DMS 273 (cell line): ENCODE data around the gene RUFY2.

Experiments used
- DNase-seq: peaks from one replicate; lab custom pipeline; 2025; ENCODE audit not compliant: unreplicated experiment; lab: John Stamatoyannopoulos, UW

The RUFY2 gene

DNA sequence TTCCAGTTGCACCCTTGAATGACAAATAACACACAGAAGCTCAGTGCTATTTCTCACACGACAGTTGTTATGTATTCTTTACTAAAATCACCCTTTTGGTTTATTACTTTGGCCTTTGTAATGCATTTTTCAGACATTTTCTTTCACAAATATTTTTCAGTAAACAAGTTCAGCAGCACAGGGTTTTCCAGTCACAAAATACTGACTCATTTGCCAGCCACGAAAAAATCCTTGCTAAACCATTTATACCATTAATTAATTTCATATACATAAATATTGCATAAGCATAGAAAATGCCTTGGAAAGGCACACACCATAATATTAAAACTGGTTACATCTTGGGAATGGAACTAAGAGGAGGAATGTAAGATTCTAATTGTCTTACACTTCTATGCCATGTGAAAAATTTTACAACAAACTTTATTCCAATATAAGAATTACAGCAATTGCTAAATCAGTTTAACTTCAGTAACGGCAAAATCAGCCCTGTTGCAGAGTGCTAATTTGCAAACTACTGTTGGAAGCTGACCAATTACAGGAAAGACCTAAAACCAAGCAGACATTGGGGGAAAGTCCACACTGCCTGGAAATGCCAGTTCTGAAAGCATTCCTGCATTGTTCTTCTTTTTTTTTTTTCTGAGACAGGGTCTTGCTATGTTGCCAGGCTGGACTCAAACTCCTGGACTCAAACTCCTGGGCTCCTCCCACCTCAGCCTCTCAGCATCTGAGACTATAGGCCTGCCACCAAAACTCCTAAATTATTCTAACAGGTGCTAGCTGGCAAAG, 42.8 kb downstream of the RUFY2 start:
- DNase-seq, result no peak

DNA sequence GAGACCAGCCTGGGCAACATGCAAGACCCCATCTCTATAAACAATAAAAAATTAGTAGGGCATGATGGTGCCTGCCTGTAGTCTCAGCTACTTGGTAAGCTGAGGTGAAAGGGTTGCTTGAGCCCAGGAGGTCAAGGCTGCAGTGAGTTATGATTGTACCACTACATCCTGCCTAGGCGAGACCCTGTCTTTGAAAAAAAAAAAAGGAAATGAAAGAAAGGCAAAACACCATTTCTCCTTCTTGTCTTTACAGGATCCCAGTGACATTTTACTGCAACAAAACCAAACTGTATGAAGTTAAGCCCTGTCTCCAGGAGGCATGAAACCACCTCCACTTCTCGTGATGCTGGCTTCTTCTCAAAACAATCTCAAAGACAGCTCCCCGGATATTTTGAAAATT, 44.5 kb downstream of the RUFY2 start:
- no peak for DNase-seq

DNA sequence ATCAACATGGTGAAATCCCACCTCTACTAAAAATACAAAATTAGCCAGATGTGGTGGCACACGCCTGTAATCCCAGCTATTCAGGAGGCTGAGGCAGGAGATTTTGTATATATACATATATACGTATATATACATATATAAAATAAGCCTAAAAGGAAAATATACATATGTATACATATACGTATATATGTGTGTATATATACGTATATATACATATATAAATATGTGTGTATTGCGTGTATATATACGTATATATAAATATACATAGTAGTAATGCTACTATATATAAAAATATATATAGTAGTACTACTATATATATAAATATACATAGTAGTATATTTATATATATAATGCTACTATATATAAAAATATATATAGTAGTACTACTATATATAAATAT, 47.9 kb downstream of the RUFY2 start:
- DNase-seq, result no peak

DNA sequence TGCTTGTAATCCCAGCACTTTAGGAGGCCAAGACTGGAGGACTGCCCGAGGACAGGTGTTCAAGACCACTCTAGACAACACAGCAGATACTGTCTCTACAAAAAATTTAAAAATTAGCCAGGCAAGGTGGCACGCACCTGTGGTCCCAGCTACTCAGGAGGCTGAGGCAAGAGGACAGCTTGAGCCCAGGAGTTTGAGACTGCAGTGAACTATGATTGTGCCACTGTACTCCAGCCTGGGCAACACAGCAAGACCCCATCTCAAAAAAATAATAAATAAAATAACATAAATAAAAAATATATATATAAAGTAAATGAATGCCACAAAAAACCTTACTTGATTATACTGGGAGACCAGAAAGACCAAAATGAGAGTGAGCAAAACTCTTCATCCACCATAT, 53.5 kb downstream of the RUFY2 start:
- DNase-seq, result no peak

DNA sequence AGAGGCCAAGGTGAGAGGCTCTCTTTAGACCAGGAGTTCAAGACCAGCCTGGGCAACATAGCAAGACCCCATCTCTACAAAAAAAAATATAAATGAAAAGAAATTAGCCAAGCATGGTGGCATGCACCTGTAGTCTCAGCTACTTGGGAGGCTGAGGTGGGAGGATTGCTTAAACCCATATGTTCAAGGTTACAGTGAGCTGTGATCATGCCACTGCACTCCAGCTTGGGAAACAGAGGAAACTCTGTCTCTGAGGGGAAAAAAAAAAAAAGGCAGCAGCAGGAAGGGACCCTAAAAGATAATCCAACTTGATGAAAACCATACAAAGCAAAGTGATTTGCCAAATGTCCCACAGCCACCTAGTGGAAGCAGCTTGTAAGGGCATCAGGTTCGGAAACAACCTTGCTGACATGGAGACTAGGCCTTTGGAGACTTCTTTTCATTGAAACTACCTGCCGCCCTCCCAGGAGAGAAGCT, 58.8 kb downstream of the RUFY2 start:
- peak; percentile 64 for DNase-seq

DNA sequence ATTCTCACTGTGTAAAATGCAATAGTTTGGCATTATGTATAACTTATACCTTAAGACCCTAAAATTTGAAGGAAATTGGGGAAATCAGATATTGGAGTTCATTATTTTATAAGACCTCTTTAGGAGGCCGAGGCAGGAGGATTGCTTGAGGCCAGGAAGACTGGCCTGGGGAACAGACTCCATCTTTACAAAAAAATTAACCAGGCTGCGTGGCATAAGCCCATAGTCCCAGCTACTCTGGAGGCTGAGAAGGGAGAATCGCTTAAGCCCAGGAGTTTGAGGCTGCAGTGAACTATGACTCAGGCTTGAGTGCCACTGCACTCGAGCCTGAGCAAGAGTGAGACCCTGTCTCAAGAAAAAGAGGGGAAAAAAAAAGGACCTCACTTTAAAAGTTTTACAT, 60.3 kb downstream of the RUFY2 start:
- DNase-seq, result no peak

DNA sequence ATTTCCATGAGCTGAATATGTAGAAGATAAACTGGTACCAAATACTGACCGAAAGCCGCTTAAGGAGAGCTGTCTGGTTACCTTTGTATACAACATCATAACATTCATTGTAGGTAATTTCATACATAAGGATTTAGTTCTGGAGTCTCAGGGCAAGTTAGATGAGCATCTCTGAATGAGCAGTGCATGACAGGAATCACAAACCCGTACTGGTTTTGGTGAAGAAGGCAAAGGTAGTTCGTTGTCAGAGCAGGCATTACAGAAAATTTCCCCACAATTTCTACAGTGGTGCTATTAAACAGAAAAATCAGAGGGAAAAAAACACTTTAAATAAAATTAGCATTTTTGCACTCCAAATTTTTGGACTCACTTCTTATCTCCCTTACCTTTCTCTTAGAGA, 61.5 kb downstream of the RUFY2 start:
- DNase-seq, result no peak

DNA sequence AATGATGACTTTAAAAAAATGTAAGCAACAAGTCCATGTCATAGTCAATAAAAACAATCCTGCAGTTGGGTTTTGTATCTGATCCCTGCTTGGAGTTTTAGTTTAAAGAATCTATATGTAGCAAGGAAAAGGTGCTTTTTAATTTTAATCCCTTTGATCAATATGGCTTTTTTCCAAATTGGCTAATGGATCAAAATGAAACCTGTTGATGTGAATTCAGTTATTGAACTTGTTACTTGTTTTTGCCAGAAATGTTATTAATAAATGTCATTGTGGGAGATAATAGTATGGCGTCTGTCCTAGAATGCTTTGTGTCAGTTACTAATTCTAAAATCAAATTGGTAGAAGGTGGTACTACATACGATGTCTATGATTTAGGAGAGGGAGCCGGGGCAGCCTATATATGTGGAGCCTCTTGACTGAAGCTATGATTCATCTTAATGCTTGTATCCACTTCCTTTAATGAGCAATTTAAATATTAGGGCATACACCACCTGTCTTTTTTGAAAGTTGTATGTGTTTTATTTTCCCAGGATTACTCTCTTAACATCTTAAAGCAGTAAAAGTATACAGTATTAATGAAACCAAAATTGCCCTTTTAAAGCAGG, 64.1 kb downstream of the RUFY2 start:
- no peak for DNase-seq

DNA sequence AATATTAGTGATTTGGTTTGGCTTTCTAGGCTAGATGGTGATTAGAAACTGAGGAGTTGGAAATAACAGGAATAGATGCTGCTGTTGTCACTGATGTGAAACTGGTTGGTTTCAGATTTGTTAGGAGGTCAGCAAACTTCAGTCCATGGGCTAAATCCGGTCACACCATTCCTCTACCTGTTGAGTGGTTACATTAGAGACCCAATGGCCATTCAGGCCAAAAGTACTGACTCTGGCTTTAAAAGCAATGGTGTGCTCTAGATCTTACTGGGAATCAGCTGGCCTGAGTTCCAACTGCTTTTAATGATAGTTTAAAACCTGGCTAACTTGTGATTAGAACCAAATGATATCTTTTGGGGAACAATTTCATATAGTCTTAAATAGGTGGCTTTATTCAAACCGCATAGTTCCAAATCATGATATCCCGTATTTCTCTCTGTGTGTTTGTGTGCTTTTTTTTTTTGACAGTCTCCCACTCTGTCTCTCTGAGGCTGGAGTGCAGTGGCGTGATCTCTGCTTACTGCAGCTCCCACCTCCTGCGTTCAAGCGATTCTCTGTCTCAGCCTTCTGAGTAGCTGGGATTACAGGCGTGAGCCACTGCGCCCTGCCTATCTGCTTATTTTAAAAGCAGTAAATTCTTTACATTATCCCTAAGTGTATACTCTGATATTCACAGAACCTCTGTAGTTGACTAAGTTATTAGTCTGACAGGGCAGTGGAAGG, 66.6 kb downstream of the RUFY2 start:
- DNase-seq, result no peak

DNA sequence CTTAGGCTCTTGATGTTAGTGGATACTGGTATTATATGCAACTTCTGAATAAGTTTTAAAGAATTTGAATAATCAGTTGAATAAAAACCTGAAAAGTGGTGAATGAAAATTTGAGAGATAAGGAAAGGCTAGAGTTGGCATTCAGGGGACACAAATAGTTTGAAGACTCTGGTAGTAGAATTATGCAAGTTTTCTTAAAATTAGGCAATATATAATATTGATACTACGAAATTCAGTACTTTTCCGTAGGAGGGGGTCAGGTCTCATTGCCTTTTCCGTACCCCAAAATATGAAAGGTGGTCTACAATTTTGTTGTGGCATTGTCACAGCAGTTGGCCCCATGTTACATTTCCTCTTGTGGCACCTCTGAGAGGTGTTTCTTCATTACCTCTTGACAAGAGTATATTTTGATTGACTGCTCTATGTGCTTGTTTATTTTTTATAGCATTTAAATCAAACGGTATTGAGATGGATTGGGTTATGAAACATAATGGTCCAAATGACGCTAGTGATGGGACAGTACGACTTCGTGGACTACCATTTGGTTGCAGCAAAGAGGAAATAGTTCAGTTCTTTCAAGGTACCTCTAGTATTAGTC, 70.2 kb downstream of the RUFY2 start:
- DNase-seq, result no peak

DNA sequence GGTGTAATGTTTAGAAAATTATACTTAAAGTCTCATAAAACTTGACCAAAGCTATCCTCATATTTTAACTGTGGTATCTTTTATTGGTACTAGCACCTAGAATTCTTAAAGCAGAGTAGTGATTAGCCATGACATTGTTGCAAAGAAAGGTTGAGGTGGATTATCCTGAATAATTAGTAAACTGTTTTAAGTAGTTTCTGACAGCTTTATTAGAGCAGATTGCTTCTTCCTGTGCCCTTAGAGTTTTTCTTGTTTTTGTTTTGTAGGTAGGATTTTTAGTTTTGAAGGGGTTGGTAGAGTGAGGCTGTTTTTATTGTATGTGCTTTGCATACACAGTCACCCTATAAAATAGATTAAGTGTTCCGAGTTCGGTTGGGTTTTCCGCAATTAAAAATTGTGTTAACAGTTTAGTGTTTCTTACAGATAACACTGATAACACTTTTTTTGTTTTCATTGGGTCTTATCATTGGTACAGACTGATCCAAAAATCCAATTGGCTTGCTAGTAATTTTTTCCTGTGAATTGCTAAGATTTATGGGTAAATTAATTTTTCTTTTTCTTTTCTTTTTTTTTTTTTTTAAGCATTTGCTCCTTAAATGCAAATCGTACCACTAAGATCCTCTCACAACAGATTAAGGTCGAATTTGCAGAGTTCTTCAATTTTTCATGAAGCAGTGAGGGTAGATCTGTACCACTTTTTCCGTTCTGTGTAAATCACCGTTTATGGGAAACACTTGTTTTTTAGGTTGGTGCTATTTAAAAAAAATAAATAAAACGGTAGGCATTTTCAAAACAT, 72.2 kb downstream of the RUFY2 start:
- no peak for DNase-seq

DNA sequence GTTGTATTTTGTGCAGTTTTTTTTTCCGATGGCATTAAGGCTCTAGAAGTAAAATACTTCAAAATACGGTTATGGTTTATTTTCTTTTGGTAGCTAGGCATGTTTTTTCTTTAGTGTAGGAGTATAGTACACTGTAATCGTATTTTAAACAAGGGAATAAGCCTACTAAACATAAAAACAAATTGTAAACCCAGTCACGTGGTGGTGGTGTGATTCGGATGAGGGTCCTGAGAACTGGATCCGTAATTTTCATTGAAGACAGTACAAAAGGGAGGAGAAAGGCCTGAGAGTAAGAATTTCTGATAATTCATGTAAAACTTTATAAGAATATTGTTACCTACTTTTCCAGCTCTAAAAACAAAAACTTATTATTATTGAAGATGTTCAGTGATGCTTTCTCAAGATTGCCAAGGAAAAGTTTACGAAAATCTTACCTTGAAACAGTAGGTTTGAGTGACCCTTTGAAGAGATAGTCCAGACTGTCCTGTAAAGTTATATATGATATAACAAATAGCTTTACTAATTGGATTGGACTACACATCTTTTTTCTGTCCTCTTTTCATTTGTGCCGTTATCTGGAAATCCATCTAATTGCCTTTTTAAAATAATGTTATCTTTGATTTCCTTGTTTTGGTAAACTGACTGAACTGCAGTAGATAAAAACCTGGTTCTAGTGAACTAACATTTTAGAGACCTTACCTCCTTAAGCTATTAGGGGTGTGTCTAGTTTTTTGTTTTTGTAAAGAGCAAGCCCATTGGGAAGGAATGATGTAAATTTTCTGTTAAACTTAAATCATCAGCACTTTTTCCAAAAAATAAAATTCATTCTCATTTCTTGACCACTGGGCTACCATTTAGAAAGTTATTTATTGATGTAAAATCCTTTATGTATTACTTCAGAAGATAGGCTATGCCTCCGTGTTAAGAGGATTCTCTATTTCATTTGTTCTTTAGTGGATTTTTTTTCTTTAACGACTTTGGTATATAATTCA, 73.3 kb downstream of the RUFY2 start:
- DNase-seq, result peak; percentile 13

DNA sequence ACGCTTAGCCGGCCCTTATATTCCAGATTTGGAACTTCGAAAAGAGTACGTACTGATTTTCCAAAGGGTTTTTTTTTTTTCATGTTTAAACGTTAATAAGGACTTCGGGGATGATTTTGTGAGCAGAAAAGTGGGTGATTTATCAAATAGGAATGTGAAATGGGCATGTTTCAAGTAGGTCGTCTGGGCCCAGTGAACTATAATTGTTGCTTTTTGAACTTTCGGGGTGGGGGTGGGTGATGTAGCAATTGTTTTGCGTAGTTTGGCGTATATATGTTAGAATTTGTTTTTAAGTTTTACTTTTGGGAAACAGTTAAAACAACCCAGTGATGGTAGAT, 74.0 kb downstream of the RUFY2 start:
- DNase-seq, result no peak

DNA sequence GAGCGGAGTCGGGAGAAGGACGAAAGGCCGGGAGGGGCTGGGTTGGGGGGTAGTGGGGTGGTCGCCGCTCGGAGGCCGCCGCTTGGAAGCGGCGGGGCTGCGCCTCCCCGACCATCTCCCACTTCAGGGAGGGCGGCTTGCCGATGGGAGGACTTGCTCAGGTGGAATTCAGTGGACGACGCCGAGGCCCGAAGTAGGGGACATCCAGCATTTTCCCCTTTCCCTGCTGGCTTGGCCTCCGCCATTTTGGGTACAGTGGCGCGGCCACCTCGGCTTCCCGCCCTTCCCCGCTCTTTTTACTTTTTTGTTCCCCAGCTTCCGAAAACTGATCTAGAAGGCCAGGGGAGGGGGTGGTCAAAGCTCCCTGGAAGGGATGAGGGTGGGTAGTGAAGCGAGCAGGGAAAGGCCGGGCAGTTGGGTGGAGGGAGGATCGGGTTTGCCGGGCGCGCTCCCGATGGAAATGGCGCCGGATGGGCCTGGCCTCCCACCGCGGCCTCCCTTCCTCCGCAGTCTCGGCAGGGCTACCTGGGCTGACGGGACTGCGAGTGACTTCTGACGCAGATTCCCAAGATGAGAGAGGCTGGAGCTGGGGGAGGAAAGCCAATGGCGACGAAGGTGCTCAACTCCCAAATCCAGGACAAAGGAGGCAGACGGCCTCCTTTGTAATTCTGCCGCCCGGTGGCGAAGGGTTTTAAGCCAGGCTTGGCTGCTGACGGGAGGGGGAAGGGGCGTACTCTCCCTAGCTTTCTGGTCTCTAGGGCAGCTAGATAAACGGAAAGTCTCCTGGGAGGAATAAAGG, 74.6 kb downstream of the RUFY2 start, which contains the start of gene PBLD:
Gene PBLD, minus strand, starts transcription at position 670 of the 799 bp plus-strand sequence. CDS start 26,084 bp downstream, outside the sequence.
- DNase-seq, result peak; percentile 88

DNA sequence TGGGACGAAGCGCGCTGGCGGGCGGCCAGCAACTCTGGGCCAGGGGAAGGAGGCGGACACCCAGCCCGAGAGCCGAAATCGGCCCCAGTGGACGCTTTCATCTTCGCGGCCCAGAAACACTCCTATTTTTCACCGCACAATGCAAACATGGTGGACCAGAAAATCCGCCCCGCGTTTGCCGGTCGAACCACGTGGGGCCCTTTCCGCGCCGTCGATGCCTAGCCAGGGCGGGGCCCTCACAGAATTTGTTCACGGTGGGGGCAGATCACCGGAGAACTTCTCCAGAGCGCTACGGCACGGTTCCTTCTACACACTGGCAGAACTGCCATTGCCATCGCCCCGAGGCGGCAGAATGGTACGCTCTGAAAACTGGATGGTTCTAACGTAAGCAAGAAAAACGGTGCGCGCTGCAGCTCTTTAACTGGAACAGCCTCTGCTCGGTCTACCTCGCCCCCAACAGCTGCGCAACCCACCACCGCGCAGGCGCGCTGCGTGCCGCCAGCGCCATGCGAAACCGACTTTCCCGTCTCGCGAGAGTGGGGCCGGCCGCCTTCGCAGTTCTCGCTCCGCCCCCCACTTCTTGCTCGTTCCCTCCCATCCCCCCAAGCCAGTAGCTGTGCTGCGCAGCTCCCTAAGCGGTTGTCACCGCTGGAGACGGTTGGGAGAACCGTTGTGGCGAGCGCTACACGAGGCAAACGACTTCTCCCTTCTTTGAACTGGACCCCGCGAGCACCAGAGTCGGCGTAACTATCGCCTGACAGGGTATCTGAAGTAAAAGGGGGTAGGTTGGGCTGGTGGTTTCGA, 75.4 kb downstream of the RUFY2 start, which contains the start of gene HNRNPH3:
Gene HNRNPH3, plus strand, starts transcription at position 610 of the 804 bp plus-strand sequence. CDS start 5,158 bp downstream, outside the sequence.
- DNase-seq, result peak; percentile 98

DNA sequence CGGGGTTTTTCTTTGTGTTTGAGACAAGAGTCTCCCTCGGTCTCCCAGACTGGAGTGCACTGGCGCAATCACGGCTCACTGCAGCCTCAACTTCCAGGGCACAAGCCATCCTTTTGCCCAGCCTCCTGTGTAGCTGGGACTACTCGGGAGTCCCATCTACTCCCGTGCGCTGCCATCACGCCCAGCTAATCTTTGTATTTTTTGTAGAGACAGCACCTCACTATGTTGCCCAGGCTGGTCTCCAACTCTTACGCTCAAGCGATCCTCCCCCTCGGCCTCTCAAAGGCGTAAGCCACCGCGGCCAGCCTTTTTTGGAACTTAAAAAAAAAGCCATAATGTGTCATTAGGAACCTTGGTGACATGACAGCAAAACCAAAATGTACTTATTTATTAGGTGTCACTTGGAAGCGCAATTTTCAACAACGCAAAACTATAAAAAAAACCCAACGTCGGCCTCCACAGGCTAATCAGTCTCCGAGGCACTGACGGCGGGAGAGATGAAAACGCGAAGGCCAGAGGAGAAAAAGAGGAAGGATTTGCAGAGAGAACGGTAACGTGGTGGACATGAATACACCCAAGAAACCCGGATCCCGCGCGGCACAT, 76.1 kb downstream of the RUFY2 start:
- DNase-seq, result peak; percentile 53

DNA sequence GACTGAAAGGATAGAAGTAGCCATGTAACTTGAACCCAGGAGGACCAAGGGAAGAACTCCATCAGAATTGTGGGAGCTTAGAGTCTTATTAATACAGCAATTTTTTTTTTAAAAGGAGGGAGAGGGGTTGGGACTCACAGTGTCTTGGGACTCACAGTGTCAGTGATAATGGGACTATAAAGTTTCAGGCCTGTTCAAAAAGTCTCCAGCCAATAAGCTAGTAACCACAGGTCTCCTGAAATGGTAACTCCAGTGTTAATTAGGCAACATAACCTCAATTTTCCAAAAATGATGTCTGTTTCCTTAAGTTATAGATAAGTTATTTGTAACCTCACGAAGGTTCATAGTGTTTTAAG, 77.6 kb downstream of the RUFY2 start:
- DNase-seq, result no peak
